HG02981 (cell line): ENCODE measurements around the gene KRTAP5-3.
"Not testable (repeated sequence)": the region's sequence is repeated elsewhere in the genome, so short reads cannot be mapped to it uniquely, and the experiment has no call there.

ENCODE experiments used
- ATAC-seq: cut with Tn5 transposase; IDR thresholded peaks from one replicate; pipeline ENCODE4 v1.9.1; 2021; ENCODE audit warnings: mild to moderate bottlenecking, moderate library complexity; ENCODE audit not compliant: unreplicated experiment

The KRTAP5-3 gene

DNA sequence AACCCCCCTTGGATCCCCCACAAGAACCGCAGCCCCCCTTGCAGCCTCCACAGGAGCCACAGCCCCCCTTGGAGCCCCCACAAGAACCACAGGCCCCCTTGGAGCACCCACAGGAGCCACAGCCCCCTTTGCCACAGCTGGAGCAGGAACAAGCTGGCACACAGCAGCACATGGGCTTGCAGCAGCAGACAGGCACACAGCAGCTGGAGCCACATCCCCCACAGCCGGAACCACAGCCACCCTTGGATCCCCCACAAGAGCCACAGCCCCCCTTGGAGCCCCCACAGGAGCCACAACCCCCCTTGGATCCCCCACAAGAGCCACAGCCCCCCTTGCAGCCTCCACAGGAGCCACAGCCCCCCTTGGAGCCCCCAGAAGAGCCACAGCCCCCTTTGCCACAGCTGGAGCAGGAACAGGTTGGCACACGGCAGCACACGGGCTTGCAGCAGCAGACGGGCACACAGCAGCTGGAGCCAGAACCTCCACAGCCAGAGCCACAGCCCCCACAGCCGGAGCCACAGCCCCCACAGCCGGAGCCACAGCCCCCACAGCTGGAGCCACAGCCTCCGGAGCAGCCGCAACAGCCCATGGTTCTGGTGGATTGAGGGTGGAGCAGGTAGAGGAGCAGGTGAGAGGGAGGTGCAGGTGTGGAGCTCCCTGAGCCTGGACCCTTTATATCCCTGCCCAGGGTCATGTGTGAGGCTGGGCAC lies 23.4 kb downstream of the KRTAP5-3 start, which contains the start of gene KRTAP5-1:
Gene KRTAP5-1 (minus strand): TSS at position 623 of the 710 bp plus-strand sequence. CDS start 34 bp downstream, at position 589.
- not testable (repeated sequence) for ATAC-seq

DNA sequence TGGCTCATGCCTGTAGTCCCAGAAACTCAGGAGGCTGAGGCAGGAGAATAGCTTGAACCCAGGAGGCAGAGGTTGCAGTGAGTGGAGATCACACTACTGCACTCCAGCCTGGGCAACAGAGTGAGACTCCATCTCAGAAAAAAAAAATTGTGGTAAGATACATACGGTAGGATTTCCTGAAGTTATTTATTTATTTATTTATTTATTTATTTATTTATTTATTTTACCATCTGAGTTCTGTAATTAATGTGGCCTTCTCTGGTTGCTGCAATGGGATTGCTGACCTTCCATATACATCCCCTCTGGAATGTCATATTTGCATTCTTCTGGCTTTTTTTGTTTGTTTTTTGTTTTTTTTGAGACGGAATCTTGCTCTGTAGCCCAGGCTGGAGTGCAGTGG lies 25.4 kb downstream of the KRTAP5-3 start:
- not testable (repeated sequence) for ATAC-seq

DNA sequence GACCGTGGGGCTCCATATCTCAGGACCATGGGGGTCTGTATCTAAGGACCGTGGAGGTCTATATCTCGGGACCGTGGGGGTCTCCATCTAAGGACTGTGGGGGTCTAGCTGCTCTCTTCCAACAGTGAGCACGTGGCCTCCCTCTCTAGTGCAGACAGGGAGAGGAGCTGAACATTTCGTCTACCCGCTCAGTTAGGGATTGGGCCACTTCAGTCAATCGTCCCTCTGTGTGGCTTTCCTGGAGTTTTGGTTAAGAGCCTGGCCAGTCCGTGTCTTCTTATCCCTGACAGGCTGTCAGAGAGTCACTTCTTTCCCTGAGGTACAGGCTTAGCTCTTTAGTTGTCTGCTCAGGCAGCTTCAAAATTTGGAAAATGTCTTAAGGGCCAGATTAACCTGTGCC lies 26.3 kb downstream of the KRTAP5-3 start:
- ATAC-seq = no peak

DNA sequence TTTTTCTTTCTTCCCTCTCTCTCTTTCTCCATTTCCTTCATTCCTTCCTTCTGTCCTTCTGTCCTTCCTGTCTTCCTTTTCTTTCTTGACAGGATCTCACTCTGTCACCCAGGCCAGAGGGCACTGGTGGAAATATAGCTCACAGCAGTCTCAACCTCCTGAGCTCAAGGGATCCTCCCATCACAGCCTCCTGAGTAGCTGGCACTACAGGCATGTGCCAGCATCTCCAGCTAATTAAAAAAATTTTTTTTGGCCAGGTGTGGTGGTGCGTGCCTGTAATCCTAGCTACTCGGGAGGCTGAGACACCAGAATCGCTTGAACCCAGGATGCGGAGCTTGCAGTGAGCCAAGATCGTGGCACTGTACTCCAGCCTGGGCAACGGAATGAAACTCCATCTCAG lies 31.4 kb downstream of the KRTAP5-3 start:
- ATAC-seq = no peak

DNA sequence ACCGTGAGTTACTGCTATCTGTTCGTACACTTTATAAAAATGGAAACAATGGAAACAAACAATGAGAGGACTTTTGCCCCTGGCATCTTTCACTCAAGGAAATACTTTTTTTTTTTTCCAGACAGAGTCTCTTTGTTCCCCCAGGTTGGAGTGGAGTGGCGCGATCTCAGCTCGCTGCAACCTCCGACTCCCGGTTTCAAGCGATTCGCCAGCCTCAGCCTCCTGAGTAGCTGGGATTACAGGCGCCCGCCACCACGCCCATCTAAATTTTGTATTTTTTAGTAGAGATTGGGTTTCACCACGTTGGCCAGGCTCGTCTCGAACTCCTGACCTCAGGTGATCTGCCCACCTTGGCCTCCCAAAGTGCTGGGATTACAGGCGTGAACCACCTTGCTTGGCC lies 32.5 kb downstream of the KRTAP5-3 start:
- not testable (repeated sequence) for ATAC-seq

DNA sequence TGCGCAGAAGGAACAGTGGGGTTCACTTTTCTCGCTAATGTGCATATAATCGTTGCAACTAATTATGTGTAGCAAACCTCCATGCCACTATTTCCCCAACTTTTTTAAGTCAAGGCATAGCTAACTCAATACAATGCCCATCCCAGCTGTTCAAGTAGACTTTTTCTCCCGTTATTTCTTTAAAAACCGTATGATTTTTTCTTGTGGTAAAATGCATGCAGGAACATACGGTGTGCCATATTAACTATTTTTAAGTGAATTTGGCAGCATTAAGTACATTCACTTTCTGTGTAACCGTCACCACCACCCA lies 33.4 kb downstream of the KRTAP5-3 start:
- ATAC-seq = no peak

DNA sequence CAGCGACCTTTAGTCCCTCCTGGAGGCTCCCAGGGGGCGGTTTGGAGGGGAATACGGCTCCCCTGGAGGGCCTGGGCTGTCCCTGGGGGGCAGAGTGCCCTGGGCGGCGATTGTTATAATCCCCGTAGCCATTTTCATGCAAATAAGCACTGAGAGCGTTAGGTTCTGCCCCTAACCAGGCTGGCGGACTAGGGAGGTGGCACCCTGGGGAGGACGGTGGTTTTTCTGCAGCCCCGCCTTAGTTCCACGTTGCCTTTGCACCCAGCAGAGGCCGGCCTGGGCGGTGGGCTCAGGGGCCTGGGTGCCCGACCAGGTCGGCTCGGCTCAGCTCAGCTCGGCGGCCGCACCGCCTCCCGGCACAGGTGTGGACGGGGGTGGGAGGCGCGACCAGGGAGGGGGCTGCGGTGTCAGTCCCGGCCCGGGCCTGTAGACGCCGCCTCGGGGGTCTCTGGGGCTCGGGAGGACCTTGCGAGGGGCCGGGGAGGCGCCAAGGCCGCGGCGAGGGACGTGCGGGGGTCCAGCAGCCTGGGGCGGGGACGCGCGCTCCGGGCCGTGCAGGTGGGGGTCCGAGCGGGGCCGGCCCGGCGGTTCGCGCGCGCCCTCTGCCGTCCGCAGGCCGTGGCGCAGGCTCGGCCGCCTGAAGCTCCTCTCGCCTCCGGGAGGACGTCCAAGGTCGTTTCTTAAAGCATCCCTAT lies 33.9 kb downstream of the KRTAP5-3 start:
- no peak for ATAC-seq

DNA sequence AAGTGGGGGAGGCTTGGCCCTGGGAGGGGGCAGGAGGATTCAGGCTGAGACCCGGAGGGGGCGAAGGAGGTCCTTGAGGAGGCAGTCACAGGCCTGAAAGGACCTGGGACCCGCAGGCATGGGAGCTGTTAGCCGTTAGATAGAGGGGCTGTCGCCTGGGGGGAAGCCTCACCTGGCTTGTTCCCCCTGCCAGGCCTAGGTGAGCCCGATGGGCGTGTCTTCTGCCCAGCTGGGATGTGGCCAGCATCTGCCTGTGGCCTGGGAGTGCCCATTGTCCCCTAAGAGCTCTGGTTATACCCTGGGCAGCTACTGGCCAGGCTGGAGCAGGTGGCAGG lies 34.4 kb downstream of the KRTAP5-3 start:
- no peak for ATAC-seq

DNA sequence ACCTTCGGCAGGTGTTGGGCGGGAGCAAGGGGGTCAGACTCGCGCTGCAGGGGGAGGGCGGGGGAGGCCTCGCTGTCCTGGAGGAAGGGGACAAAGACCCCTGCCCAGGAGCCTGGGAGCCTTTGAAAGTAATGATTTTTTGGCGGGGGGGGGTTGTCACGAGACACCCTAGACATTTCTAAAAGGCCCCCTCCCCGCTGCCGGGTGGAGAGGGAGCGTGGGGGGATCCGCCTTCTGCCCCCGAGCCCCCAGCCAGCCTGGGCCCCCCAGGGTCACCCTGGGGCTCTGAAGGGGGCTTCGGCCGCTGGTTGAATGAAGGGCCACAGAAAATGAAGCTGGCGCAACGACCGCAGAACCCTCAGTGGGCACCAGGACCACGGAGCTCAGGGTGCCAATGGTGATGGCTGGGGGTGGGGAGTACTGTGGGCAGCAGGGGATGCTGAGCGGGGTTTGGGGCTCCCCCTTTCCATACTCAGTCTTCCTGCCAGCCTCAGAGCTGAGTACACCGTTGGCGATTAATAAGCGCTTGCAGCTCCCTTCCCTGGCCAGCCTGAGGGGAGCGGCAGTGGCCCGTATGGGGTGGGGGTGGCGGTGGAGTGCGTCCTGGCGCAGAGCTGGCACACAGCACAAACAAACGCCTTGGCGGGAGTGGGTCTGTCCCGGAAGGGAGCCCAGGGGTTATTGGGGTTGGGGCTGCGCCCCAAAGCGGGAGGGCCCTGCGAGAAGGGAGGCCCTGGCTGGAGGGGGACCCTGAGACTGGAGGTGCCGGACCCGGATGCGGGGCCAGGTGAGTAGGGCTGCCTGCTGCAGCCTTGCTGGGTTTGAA lies 35.0 kb downstream of the KRTAP5-3 start:
- ATAC-seq = no peak

DNA sequence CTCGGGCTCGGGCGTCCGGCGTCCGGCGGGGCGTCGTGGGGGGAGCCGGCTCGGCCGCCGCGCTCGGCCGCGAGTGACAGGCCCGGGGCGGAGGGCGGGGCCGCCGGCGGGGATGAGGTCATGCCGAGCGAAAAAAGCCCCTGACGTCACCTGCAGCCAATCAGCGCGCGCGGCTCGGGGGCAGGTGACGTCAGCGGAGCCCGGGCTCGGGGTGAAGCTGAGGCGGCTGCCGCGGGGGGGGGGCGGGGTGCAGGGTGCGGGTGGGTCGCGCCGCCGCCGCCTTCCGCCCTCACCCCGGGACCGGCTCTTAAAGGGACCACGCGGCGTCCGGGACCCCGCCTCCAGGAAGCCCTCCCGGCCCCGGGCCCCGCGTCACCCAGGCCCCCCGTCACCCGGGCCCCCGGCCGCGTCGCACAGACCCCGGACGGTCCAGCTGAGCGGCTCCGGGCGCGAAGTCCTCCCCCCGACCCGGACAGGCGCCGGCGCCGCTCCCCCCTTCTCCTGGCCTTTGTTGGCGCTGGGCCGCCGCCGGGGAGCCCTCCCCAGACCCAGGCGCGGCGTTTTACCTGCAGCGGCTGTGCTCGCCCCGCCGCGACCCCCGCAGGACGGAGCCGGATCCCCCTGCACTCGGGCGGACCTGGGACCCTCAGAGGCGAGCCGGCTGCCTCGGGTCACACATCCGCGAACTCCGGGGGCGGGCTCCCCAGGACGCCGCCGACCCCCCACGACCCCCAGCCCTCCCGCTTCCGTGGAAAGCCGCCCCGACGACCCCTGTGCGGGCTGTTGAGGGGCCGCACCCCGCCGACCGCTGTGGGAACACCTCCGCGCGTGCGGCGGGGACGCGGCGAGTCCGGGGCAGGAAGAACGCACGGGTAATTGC lies 35.8 kb downstream of the KRTAP5-3 start, which contains the start of gene DUSP8:
Gene DUSP8 (minus strand): TSS at position 75 of the 880 bp plus-strand sequence. CDS start 6,445 bp downstream, outside the sequence.
- peak; percentile 66 for ATAC-seq

DNA sequence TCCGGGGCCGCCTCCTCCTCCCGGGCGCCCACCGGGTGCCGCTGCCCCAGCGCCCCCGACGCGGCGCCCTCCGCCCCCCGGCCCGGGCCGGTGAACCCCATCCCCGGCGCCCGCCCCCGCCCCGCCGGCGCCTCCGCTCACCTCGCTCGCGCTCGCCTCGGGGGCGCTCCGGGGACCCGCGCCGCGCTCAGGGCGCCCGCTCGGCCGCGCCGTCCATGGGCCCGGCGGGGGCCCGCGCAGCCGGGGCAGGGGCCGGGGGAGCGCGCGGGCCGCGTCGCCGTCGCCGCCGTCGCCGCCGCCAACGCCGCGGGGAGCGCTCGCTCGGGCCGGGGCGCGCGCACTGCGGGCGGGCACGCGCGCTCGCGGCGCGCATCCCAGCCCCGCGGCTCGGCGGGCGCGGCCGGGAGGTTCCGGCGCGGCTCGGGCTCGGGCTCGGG lies 36.5 kb downstream of the KRTAP5-3 start:
- no peak for ATAC-seq

DNA sequence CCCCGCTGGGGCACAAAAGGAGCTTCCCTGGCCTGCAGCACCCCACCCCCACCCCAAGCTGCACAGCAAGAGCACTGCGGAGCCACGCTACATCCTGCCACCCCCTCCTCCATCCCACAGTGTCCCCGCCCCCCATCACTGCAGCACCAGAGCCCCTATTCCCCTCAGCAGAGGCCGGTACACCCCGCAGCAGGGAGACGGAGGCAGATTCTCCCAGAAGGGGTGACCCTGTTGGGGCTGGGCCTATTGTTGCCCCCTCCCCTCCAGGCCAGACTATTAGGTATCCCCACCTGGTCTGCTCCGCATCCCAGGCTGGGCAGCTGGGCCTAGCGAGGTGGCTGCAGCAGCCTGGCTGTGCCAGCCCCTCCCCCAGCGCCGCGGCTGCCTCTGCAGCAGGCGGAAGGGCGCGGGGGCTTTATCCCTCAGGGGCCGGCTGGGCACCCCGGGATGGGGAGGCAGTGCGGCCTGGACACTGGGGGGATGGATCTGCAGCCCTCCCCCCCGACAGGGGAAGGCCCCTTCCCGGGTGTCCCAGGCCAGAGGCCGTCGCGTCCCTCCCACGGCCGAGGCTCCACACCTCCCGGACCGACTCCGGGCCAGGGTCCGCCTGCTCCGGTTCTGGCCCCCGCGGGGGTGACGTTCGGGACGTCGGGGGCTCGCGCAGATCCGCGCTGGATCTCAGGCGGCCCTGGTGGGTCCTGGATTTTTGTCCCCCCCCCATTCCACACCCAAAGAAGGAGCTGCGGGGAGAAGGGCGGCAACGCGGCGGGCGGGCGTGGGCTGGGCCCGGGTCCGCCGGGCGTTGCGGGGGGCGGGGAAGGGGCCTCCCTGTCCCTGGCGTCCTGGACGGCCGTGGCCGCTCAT lies 37.1 kb downstream of the KRTAP5-3 start:
- no peak for ATAC-seq

DNA sequence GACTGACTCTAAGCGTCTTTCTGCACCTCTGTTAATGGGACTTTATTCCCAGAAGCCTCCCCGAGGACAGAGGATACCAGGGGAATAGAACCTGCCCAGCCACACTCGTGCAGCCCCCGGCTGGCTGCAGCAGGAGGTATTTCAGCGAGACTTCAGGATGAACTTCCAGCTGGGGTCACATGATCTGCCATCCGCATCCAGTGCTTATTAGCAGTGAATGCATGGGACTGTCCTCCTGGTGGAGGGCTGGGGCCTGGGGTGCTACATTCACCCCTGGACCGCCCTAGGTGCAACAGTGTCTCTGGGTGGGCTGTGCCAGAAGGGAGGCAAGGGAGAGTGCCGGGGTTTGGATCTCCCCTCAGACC lies 37.8 kb downstream of the KRTAP5-3 start:
- ATAC-seq = no peak

DNA sequence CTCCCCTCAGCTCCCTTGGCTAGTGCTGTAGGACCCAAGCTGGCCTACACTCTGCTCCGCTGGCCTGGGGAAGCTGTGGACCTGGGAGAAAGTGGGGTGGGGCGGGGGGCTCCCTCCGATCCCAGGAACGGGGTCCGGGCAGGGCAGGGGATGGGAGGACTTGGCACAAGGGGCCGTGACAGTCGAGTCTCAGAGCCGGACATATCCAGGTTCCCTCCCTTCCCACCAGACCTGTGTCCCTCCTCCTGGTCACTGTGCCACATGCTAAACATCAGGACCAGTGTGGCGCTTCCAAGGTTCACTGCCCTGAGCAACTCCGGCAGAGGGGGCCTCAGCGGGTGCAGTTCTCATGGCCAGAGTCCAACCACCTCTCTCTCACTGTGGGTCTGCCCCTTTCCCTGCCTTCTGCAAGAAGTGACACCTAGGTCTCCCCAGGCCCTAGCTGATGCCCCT lies 38.2 kb downstream of the KRTAP5-3 start:
- ATAC-seq = no peak

DNA sequence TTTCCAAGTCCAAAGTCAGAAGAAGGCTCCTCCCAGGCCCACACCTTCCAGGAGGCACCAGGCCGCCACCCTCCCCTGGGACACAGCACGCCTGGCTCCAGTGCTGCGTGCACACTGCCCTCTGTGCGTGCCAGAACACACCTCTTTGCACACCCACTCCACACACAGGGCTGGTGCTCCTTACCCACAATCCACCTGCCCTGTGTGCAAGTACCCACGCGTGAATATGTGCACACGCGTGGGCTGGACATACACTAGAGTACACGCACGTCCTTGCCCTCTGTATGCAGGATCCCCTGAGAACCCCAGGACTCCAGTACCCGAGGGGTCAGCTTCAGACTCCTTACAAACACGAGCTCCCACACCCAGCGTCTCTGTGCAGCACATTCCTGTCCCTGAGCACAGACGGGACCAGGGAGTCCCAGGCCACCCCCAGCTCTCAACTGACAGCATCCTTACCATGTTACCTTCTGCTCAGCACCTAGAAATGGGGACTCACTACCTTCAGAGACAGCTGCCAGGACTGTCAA lies 38.9 kb downstream of the KRTAP5-3 start:
- ATAC-seq = no peak

DNA sequence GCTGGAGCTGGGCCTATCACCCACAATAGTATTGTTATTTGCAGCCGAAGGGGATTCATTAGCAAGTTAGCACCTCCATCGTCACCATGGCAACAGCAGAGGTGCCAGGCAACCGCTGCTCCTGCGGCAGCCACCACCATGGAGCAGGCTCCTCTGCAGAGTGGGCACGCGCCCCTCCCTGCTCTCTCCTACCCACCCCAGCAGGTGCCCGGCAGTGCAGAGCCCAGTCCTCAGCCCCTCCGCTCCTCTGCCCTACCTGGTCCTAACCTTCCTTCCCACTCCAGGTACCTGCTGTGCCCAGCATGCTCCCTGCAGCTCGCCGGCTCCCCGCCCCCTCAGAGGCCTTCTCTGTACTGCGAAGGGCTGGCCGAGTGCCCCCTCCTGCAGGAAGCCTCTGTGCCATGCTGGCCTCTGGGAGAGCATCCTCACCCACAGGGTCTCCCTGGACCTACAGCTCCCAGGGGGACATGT lies 39.8 kb downstream of the KRTAP5-3 start:
- no peak for ATAC-seq

DNA sequence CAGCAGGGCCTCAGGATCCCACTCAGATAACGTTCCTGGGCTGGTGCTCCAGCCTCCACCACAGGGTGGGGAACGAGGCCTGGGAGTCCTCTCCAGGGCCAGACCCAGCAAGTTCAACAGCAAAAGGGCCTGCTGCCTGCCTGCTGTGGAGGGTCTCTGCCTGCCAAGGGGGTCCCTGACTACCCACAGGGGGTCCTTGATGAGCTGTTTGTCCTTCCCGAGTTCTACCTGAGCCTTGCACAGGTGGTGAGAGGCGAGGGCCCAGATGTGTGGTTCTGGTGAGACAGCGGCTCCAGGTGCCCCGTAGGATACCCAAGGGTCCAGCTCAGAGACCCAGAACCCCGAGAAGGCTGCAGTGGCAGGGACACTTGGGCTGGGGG lies 40.6 kb downstream of the KRTAP5-3 start:
- no peak for ATAC-seq

DNA sequence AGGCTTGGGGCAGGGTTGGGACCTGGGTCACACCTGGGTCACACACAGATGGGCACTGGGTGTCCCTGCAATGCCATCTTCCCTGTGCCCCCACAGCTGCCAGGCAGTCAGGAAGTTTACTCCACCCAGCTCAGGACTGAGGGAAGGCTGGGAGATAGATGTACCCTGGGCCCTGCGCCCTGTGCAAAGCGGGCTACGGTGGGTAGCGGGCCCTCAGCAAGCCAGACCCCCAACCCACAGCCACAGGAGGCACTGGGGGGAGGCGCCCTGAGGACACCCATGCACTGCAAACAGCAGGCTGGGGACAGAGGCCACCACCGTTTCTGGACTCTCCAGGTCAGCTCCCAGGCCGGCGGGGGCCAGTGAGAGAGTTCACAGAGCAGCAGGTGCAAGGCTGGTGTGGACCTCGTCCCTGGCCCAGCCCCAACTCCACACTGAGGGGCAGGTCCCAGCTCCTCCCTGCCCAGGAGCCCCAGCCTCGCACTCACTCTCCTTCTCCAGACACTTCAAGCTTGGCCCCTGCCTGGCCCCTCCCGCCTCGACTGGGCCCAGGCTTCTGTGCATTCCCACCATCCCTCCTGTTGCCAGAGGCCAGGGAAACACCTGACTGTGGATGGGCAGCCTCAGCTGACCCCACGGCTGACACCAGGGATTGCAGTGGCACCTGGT lies 41.1 kb downstream of the KRTAP5-3 start:
- no peak for ATAC-seq
